HG02973 (cell line): ENCODE results near the gene SLC29A2.

Experiments
- ATAC-seq: cut with Tn5 transposase; IDR thresholded peaks from one replicate; pipeline ENCODE4 v1.9.1; 2021; ENCODE audit warnings: moderate library complexity; ENCODE audit not compliant: unreplicated experiment

SLC29A2 gene, protein sequence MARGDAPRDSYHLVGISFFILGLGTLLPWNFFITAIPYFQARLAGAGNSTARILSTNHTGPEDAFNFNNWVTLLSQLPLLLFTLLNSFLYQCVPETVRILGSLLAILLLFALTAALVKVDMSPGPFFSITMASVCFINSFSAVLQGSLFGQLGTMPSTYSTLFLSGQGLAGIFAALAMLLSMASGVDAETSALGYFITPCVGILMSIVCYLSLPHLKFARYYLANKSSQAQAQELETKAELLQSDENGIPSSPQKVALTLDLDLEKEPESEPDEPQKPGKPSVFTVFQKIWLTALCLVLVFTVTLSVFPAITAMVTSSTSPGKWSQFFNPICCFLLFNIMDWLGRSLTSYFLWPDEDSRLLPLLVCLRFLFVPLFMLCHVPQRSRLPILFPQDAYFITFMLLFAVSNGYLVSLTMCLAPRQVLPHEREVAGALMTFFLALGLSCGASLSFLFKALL

DNA sequence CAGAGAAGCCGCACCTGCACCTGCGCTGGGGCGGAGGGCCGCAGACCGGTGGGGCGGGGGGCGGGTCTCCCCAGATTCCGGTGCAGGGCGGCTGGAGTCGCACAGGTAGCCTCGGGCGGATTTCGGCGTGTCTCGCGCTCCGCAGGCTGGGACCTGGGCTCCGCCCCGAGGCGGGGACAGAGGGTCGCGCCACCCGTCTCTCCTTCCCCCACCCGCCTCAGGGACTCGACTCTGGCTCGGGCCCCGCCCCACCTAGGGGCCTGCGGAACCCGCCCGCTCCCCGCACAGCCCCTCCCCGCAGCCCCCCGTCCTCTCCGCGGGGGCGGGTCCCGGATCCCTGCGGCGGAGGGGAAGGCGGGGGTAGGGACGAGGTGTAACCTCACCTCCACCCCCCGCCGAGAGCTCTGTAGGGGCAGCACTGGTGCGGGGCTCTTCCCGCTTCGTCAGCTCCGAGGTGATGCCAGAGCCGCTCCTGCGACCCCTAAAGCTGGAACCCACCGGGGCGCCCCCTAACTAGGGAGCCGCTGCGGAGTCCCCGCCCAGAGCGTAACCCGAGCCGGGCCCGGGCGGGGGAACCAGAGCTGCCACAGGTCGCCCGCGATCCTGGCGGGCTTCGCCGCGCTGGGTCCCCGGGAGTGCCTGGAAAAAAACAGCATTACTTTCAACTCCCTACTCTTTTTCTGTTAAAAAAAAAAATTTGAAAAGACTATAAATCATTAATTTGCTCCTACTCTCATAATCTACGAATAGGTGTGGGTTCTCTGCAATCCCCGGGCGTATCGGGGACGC is at the start of gene SLC29A2:
SLC29A2 (minus strand) TSS at position 134 of the 789 bp plus-strand sequence. CDS start 169 bp downstream, outside the sequence.
- peak; percentile 41 for ATAC-seq

DNA sequence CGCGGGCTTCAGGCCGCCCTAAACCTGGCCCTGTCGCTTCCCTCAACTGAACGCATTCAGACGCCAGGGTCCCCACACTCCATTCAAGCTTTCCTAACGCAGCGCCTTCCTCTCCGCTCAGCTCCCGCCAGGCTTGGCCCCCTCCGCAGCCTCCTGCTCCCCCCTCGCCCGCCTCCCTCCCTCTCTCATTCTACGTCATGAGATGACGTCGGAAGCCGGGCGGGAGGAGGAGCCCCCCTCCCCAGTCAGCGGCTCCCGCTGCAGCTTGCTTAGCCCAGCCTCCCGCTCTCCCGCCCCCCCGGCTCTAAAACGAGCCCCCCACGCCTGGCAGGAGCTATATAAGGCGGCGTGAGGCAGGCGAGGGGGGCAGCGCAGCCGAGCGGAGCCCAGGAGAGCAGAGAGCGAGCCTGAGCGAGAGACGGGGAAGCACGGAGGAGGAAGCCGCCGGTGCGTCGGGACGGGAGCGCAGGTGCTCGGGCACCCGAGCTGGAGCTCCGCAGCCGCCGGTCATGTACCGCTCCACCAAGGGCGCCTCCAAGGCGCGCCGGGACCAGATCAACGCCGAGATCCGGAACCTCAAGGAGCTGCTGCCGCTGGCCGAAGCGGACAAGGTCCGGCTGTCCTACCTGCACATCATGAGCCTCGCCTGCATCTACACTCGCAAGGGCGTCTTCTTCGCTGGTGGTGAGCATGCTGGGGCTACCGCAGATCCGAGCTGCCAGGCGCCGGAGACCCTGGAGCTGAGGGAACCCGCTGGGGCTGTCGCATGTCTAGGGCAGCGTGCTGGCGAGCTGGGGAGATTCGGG is 49.3 kb upstream of the SLC29A2 start, which contains the start of gene NPAS4:
NPAS4 (plus strand) TSS at position 365 of the 806 bp plus-strand sequence; CDS start at position 510, 145 bp downstream.
- no peak for ATAC-seq

DNA sequence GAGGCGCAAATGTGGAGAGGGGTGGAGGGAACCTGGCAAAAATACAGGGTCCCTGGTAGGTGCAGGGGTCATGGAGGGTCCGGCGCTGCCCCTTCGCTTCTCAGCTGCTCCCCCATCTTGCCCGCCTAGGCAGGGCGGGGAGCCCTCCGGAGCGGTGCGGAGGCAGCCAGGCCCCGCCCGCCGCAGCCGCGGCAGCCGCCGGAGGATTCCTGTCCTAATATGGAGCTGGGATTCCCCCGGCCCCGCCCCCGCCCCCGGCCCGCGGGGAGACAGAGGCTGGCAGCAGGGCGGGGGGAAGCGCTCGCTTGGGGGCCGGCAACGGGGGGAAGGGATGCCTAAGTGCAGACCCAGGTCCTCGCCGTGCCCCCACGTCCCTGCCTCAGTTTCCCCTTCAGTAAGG is 48.3 kb upstream of the SLC29A2 start:
- ATAC-seq: no peak

DNA sequence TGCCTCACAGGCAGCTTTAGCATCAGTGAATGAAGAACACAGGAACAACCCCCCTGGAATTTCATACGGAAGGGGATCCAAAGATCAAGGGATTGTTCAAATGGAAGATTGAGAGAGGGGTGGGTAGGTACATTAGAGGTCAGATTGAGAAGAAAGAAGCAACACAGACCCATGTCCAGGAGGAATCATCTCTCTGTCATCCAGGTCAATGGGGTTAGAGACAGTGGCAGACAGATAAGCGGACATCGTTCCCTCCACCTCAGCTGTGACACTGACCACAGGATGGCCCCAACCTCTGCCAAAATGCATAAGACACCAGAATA is 47.4 kb upstream of the SLC29A2 start:
- no peak for ATAC-seq

DNA sequence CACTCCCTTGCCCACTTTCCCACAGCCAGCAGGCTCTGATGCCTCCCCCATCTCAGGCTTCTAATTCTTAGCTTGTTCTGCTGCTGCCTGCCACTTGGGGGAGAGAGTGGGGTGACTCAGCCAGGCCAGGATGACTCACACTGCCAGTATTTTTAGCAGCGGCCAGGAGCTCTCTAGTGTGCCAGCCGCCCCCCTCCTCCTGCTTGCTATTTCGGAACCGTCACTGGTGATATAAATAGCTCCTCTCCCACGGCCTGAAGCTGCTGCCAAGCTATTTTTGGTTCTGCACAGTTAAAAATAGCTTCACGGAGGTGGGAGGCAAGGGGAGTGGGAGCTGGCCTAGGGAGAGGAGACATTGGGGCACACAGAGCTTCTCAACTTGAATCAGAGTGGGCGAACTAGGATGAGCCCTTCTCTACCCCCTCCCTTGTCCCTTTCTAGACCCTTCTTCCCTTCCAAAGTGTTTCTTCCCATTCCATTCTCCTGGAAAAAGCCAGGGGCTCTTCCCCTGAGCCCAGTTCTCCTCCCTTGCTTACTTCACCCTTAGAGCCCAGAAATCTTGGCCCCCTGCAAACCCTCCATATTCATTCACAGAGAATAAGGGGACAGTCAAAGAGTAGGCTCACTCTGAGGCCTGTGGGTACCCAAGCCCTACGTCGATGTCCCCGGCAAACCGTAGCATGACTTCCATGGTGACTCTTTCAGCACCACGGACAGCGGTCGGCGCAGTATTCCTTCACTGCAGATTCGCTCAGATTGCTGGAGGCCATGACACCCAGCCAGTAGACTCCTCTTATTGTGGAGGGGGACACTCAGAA is 46.8 kb upstream of the SLC29A2 start:
- no peak for ATAC-seq

DNA sequence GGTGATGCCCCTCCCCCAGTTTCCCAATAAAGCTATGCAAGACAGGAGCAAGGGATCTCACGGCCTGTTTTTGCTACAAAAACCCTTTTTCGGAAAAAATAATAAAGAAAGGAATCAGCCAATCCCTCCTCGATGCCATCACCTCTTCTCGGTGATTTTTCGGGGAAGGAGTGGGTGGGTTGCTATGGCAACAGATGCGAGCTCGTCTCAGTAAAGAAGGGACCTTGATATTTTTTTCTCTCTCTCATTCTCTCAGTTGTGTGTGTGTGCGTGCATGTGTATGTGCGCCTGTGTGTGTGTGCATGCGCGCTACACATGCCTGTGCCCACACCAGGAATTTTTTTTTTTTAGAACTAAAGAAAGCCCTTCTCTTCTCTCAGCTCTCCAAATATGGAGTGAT is 45.4 kb upstream of the SLC29A2 start:
- ATAC-seq: no peak

DNA sequence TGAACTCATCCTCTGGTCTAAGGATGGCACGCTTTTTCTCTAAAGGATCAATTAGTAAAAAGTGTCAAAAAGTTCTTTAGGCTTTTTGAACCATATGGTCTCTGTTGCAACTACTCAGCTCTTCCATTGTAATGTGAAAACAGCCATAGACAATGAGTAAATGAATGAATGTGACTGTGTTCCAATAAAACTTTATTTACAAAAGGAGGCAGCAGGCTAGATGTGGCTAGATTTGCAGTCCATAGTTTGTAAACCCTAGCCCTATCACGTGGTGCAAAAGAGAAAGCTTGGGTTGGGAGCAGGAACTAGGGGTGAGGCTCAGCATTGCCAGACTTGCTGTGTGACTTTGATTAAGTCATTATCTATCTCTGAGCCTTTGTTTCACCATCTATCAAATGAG is 43.9 kb upstream of the SLC29A2 start:
- no peak for ATAC-seq

DNA sequence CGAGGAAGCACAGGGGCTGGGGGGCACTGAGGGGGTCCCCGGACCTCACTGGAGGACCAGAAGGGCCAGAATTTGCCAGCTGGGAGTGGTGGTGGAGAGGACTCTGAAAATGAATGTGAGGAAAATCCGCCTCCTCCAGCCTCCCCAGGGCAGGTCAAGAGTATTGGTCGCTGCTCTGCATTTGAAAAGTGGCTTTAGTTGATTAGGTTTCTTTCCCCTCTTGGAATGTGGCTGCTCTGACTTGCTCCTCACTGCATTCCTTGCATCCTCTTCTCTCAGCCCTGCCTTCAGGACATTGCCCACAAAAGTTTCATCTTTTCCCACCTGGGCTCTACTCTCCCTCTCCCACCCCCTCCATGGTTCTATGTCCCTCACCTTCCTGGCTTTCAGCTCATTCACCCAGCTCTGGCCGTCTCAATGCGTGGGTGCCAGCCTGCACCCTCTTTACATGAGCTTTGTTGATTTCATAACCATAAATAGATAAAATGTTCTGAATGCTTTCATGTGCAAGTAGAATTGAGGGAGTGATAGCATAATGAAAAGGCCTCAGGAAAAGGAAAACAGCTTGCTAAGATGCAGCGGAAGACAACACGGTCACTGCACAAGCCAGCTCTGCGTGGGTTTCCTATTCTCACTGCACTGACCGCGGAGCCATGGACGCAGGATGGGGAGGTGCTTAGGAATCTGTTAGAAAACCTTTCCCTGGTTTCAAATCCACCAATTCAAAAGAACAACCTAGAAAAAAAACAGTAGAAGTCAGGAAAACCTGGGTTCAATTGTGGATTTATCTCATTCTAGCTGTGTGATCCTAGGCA is 42.8 kb upstream of the SLC29A2 start:
- no peak for ATAC-seq

DNA sequence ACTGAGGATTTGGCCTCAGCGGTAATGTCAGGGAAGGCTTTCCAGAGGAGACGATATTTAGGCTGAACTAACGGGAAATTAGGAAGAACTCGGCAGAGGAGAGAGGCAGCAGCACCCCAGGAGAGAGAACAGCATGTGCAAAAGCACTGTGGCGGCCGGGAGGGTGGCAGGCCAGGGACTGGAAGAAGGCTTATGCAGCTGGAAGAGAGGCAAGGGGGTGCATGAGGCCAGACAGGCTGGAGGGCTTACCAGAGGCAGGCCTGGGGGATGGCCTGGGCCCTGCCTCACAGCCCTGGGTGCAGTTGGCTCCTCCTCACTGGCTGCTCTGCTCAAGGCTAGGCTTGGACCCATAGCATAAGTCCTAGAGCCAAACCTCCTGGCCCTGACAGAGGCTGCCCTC is 41.6 kb upstream of the SLC29A2 start:
- no peak for ATAC-seq

DNA sequence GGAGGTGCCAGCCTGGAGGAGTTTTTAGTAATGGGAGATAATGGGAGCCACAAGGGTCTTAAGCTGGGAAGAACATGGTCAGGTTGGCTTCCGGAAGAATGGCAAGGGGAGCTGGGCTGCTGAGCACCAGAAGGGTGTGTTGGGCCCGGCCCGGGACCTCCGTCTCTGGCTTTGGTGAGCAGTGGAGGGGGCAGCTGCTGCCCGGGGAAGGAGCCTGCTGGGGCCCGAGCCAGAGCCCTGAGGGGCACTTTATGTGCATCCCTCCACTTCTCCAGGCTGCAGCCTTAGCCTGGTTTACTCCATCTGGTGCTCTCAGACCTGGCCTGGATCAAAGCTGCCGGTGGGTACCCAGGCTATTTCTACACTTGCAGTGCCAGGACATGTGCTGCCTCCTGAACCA is 40.5 kb upstream of the SLC29A2 start:
- ATAC-seq: no peak

DNA sequence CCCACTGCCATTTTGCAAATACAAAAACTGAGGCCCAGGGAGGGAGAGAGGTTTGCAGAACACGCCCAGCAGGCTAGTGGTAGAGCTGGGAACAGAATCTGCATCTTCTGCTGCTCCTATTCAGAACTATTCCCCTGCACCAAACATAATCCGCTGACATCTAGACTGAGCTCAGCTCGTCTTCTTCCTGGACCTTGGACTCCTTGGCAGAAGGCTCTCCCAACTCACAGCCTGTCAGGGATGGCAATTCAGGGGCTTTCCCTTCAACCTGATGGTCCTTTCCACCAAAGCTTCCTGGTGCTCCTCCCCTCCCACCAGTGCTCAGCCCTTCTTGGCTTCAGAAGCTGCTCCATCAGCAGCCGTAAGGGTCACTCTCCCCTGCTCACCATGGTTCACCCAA is 39.8 kb upstream of the SLC29A2 start:
- ATAC-seq: no peak

DNA sequence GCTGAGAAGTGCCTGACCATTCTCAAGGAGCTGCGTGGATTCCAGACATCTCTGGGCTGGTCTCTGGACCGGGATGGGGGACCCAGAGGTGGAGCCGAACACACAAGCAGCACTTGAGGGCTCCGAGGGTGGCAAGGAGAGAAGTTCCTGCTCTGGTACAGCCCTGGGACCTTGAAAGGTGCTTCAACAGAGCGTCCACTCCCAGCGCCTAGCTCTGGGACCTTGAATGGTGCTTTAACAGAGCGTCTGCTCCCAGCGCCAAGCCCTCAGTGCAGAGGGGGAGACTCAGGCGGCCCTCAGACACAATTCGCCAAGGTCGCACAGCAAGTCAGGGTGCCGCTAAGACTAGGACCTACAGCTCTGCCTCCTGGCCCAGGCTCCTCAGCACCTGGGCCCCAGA is 38.6 kb upstream of the SLC29A2 start:
- ATAC-seq: no peak

DNA sequence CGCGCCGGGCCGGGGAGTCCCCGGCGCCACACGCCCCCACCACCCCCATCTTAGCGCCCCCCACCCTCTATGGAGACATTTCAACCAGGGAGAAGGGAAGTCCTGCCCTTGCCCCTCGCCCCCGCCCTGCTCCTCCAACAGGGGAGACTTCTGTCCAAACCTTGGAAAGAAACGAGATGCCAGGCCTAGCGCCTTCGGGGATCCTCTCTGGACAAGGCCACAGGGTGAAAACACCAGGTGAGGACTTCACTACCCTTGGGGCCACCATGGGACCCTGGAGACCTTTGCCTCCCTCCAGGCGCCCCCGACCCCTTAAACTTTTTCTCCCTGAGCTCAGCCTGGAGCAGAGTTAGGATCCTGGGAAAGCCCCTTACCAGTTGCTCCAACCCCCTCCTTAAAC is 37.7 kb upstream of the SLC29A2 start:
- ATAC-seq: no peak

DNA sequence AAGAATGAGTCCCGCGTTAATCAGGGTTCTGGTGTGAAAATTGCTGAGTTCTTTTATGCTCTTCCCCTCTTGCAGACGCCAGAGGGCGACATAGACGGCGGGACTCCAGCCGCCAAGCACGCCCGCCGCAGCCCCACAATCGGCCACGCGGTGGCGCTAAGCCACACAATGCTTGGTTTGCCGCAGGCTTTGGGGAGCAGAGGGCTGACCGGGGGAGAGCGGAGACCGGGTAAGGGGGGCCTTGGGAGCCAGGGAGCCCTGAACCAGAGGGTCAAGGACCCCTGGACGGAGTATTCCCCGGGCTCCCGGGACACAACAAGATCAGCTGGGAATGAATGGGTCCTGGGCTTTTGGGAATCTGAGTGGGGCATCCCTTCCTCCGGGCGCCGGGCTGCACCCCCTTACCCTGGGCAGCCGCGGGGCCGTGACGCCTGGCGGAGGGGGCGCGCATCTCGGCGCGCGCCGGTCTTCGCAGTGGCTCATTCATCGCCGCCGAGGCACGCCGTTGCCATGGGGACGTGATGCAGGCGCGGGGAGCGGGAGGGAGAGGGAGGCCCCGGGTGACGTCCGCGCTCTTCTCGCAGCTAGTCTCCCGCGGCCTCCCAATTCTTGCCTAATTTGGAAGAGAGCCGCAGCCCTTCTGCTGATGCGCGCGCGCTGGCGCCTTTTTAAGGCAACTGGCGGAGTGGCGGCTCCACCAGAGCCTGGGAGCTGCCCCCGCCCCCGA is 37.1 kb upstream of the SLC29A2 start:
- ATAC-seq: peak; percentile 61

DNA sequence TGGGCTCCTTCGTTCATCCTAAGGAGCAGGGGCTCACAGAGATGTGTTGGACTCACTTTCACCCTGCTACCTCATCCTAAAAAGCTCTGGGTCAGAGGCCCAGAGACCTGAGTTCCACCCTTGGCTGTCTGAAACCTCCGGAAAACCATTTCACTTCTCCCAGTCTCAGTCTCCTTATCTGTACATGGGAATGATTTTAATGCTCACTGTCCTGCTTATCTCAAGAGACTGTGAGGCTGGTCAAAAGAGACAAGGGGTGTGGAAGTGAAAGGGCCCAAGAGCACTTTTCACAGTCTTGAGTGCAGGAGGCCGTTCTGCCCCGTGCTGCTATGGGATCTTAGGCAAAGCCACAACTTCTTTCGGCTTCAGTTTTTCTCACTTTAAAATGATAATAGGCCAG is 36.1 kb upstream of the SLC29A2 start:
- no peak for ATAC-seq

DNA sequence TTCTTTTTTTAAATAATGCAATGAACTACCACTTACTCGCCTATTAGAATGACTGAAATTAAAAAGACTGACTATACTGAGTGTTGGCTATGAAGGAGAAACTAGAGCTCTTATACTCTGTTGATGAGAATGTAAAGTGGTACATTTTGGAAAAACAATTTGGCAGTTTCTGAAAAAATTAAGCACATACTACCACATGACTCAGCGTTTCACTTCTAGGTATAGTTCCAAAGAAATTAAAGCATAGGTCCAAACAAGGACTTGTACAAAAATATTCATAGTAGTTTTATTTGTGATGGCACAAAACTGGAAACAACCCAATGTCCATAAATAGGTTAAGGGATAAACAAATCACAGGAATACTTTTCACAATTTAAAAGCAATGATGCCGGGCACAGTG is 22.4 kb upstream of the SLC29A2 start:
- ATAC-seq: no peak

DNA sequence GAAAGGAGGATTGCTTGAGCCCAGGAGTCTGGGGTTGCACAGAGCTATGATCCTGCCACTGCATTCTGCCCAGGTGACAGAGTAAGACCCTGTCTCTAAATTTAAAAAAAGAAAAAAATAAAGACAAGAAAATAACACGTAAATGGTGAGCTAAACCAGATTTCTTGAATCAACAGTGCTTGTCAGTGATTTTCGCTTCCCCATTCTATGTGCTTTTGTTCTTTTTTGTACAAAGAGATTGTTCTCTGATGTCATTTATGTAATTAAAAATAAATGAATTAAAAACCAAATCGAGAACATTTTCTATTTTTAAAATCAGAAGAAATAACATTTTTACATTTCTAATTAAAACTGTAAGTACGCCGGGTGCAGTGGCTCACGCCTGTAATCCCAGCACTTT is 19.8 kb upstream of the SLC29A2 start:
- ATAC-seq: no peak

DNA sequence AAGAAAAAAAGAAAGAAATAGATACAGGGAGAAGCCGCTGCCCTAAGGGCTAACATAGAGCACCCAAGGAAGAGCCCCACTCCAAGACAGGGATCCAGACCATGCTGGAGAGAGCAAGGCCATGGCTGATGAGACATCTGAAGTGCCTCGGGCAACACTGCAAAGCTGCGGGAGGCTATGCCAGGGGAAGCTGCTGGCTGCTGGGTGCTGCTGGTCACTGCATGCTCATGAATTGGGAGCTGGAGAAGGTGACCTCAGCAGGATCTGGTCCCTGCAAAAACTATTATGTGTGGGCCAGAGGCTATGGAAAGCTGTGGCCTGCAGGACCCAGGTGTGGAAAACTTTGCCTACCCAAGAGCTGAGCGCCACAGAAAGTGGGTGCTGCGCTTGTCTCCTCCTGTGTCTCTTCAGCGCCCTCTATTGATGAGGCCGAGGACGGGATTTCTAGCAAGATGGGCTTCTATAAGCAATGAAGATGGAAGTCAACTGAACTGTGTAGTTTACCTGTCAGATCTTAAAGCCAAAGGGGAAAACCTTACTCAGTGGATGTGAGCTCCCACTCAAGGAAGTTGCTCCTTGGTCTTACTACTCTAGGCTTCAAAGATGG is 17.3 kb upstream of the SLC29A2 start:
- no peak for ATAC-seq
